ENCODE measurements around the gene ASPDH.

ASPDH gene

GRCh38 chr19:50494186-50495019, 19.3 kb downstream of the ASPDH start:
- no peak for DNase-seq

GRCh38 chr19:50493171-50493570, 20.5 kb downstream of the ASPDH start:
- no peak for DNase-seq

DNA sequence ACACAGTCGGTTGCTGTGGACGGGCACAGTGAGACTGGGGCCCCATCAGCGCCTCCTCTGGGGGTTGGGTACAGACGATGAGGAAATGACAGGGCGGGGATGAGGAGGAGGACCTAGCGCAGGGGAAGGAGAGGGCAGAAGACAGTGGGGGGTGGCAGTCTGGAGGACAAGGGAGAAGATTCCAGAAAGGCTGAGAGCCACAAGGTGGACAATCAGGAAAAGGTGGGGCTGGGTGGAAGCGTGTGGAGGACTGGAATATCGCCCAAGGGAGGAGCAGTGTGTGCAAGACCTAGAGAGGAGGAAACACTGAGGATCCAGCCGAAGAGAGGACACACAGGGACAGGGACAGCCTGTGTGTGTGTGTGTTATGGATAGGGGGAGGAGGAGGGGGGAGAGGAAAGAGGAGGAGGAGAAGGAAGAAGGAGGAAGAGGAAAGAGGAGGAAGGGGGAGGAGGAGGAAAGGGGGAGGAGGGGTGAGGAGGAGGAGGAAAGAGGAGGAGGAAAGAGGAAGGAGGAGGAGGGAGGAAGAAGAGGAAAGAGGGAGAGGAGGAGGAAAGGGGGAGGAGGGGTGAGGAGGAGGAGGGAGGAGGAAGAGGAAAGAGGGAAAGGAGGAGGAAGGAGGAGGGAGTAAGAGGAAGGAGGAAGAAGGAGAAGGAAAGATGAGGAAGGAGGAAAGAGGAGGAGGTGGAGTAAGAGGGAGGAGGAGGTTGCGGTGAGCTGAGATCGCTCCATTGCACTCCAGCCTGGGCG, 21.2 kb downstream of the ASPDH start:
- peak in 1 of 4 experiments; percentile 21 for DNase-seq

GRCh38 chr19:50490991-50491472, 22.7 kb downstream of the ASPDH start:
- no peak for DNase-seq

DNA sequence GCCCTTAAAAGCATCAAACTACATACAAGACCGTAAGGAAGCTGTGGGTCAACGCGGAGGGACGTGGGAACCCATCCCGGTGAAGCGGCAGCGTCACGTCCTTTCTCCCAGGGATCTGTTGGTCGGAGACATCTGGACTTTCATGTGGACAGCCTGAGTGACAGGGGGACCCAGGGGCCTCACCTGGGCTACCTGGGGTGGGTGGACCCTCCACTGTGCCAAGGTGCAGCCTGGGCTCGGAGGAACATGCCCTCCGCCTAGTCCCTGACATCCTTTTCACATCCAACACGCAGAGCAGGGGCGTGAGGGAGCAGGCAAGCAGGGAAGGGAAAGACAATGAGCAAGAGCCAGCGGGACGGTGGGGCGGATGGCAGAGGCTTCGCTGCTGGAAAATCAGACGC, 23.3 kb downstream of the ASPDH start:
- DNase-seq: no peak

DNA sequence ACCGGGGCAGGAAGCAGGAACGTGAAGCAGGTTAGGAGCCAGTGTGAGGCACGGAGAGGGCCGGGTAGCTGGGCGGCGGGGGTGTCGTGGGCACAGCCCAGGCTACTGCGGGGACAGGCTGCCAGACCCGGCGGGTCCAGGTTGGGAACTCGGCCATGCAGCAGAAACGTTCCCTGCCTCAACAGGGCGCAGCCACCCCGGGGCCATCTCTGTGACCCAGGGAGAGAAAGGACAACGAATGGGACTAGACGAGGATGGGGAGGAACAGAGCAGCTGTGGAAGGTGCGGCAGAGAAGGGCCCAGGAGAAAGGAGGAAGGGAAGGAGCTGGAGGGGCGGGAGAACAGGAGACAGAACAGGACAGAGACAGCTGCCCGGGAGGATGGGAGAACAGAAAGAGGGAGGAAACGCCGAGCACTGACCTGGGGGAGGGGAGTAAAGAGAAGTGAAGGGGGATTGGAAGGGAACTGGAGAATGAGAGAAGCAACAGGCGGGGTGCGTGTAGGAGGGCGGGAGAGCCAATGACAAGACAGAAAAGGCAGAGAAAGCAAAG, 24.2 kb downstream of the ASPDH start:
- DNase-seq: no peak

- no peak for DNase-seq
Observed at GRCh38 chr19:50488389-50489194, 25.1 kb downstream of the ASPDH start.

GRCh38 chr19:50486823-50487515, 26.7 kb downstream of the ASPDH start:
- DNase-seq: peak in 1 of 4 experiments; percentile 37

GRCh38 chr19:50485284-50485955, 28.3 kb downstream of the ASPDH start:
- DNase-seq: no peak

DNA sequence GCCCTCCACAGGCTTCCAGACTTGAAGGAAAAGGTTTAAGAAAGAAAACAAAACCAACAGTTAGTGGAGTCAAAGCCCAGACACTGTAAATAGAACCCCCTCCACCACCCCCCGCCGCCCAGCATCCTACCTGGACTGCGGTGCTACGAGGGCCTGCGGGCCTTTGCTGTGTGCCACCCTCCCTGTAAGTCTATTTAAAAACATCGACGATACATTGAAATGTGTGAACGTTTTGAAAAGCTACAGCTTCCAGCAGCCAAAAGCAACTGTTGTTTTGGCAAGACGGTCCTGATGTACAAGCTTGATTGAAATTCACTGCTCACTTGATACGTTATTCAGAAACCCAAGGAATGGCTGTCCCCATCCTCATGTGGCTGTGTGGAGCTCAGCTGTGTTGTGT, 30.8 kb downstream of the ASPDH start:
- DNase-seq: no peak

GRCh38 chr19:50482271-50482855, 31.4 kb downstream of the ASPDH start:
- DNase-seq: no peak

- DNase-seq: no peak
Observed at GRCh38 chr19:50481351-50482149, 32.2 kb downstream of the ASPDH start.

GRCh38 chr19:50480281-50481111, 33.2 kb downstream of the ASPDH start:
- no peak for DNase-seq

DNA sequence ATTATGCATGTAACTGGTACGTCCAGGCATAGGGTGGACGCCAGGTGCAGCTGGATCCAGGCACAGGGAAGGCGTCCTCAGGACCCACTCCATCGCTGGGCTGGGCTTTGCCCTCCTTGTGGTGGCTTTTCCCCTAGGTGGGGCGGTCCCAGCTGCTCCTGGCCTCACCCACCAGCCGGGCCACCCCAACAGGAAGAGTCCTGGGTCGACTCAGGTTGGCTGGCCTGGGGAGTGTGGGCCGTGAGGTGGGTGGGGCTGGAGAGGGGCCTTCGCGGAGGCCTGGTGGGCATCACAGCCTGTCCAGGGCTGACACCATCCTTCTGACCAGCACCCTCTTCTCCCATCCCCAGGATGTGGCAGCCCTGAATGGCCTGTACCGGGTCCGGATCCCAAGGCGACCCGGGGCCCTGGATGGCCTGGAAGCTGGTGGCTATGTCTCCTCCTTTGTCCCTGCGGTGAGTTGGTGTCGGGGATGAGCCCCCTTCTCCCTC, 33.9 kb downstream of the ASPDH start:
- no peak for DNase-seq

- DNase-seq: peak in 1 of 4 experiments; percentile 11
Observed at GRCh38 chr19:50478901-50479715, 34.6 kb downstream of the ASPDH start.

DNA sequence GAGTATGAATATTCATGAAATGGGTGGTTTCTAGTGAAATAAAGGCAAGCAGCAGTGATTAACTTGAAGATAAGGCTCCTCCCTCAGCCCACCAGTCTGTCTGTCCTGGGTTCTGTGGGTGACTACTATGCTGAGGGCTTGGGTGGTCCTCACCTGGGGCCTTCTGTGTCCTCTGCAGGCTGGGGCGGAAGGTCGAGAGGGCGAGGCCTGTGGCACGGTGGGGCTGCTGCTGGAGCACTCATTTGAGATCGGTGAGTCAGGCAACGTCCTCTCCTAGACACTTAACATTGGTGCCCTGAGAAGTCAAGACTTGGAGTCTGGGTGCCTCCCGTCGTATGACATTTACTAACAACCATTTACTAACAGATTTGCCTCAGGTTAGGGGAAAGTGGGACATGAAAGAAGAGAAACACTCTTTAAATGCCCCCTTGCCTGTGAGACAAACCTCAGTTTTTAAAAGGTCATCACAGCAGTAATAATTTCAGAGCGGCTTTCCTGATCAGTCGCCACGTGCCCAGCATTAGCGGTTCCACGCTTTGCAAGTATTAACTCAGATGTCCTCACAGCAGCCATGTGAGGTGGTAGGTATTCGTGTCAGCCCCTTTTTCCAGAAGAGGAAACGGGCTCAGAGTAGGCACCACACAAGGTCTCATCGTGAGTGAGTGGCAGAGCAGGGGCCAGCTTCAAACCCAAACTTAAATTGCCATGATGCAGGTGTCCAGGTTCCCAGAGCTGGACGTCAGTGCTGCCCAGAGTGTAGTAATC, 35.8 kb downstream of the ASPDH start:
- no peak for DNase-seq

DNA sequence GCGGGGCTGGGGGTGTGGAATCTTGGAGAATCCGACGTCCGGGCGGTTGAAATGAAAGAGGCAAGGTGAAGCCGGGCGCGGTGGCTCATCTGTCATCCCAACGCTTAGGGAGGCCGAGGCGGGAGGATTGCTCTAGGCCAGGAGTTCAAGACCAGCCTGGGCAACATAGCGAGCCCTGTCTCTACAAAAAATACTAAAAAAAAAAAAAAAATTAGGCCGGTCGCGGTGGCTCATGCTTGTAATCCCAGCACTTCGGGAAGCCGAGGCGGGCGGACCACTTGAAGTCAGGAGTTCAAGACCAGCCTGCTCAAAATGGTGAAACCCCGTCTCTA, 36.8 kb downstream of the ASPDH start:
- DNase-seq: no peak
